GM19238 (cell line): ENCODE measurements around the gene PKP2.

Source experiments
- DNase-seq: peaks from one replicate; pipeline ENCODE4 v3.0.0; 2011; ENCODE audit warnings: low spot score; ENCODE audit not compliant: insufficient read length

Gene PKP2

GRCh38 chr12:32896432-32897280 is at the start of gene PKP2:
Gene PKP2 (minus strand): TSS chr12:32896777. CDS start chr12:32896731, 46 bp downstream.
- peak; percentile 18 for DNase-seq

DNA sequence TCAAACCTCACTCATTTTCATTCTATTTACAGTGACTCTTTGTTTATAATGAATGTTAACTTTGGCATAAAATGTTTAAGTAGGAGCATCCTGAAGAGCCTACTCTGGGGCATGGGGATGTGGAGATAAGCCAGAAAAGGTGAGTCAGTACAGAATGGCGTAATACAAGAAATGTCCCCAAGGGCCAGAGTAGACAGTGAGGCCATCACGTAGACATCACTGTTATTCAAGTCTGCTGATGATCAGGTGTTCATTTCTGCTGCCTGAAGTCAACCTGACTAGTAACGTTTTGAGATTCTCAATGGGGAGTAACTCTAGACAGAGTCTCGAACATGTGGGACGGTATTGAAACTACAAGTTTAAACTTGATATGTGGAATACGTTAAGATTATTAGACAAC is 47.6 kb upstream of the PKP2 start:
- DNase-seq = no peak

GRCh38 chr12:32939801-32940200 is 43.2 kb upstream of the PKP2 start:
- DNase-seq = no peak

DNA sequence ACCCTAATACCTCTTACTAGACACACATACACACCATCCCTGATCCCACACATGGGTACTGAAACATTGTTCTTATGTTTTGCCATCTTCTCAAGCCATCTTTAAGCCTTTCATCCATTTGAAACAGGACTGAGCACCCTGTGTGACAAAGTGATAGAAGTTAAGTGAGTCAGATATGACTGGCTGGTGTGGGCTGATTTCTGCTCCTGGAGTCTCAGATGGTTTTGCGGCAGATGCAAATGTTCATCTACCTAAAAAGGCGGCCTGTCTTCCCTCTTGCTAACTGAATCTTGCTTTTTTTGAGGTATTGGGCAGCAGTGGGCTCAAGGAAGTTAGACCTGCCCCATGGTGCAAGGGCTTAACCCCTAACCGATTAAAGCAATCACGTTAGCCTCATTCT is 30.4 kb upstream of the PKP2 start:
- no peak for DNase-seq

DNA sequence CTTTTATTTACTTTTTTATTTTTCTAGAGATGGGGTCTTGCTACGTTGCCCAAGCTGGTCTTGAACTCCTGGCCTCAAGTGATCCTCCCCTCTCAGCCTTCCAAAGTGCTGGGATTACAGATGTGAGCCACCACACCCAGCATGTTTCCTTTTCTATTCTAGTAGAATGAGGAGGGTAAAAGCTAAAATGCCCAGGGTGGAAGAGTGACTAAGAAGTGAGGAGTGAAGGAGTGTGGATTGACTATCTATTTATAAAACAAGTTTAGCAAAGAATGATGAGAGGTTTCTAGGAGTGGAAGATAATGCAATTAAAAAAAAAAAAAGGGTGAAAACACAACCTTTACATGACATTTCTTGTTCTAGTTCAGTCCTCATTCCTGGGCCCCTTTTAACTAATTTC is 29.8 kb upstream of the PKP2 start:
- DNase-seq = no peak

DNA sequence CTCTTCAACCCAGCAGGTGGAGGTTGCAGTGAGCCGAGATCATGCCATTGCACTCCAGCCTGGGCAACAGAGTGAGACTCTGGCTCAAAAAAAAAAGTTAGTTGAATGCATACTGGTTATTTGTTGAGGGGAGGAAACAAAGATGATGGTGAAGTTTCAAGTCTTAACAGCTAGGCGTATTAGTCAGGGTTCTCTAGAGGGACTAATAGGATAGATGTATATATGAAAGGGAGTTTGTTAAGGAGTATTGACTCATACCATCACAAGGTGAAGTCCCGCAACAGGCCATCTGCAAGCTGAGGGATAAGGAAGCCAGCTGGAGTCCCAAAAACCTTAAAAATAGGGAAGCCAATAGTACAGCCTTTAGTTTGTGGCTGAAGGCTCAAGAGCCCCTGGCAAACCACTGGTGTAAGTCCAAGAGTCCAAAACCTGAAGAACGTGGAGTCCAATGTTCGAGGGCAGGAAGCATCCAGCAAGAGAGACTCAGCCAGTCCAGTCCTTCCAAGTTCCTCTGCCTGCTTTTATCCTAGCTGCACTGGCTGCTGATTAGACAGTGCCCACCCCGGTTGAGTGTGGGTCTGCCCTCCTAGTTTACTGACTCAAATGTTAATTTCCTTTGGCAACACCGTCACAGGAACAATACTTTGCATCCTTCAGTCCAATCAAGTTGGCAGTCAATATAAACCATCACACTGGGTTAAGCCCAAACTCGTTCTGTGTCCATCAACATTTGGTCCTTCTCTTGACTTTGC is 26.1 kb upstream of the PKP2 start:
- no peak for DNase-seq

DNA sequence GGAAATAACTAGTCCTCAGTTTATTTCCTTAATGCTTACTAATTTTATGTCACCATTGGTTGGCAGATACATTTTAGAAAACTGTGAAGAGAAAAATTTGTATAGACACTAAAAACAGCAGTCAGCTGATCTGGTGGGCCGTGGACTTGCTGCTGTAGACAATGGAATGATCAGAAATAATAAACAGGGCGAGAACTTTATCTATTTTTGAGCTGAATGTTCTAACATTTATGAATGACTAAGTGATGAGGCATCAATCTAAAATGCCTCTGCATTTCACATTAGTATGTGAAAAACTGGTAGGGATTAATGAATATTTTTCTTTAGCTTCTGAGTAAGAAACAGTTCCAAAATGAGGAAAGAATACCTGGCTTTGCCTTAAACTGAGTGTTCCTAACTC is 24.8 kb upstream of the PKP2 start:
- DNase-seq = no peak

DNA sequence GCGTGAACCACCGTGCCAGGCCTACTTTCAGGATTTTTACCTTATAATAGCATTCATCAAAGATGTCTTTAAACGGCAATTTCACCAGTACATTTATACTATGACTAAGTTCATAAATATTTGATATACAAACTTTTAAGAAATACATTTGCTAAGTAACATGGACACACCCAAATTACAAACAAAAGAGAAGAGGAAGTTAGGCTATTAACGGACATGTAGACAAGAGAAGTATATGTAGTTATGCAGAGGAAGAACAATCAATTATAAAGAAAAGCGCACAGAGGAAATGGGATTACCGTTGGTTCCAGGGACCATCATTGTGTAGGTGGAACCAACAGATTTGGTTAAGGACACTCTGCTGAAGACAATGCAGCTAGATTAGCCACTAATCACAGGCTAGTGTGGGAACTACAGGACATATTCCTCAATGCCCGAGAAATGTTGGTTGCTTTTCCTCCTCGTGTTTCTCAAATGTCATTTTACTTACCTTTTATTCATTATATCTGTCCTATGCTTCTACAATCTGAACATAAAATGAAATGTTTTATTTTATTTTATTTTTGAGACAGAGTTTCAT is 24.0 kb upstream of the PKP2 start:
- DNase-seq = no peak

- DNase-seq = no peak
Measured at GRCh38 chr12:32918890-32919801, 22.6 kb upstream of the PKP2 start.

DNA sequence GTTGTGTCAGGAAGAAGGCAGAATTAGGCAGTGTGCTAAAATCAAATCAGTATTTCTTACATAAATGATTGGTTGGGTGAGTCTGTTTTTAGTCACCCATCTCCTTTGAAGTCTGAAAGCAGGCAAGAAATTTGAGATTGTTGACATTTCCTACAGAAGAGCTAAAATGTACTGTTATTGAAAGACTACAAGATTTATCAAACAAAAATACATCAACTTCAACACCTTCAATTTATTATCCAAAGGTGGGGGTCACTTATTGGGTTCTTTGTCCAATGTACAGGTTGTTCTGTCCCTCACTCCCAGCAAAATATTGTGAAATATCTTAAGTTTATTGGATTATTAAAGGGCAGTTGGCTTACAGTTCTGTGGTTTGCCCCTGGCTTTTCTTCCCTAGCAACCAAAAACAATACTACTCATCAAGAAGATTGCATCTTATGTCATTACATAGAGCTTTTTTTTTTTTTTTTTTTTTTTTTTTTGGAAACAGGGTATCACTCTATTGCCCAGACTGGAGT is 20.6 kb upstream of the PKP2 start:
- no peak for DNase-seq

- DNase-seq = no peak
Measured at GRCh38 chr12:32907898-32908476, 11.4 kb upstream of the PKP2 start.

GRCh38 chr12:32907166-32907565 is 10.6 kb upstream of the PKP2 start:
- no peak for DNase-seq

GRCh38 chr12:32906399-32907165 is 10.0 kb upstream of the PKP2 start:
- DNase-seq = peak; percentile 20

- no peak for DNase-seq
Measured at GRCh38 chr12:32903763-32904162, 7.2 kb upstream of the PKP2 start.

GRCh38 chr12:32903318-32903717 is 6.7 kb upstream of the PKP2 start:
- no peak for DNase-seq

- DNase-seq = no peak
Measured at GRCh38 chr12:32902287-32902997, 5.9 kb upstream of the PKP2 start.

GRCh38 chr12:32901553-32901952 is 5.0 kb upstream of the PKP2 start:
- DNase-seq = no peak

DNA sequence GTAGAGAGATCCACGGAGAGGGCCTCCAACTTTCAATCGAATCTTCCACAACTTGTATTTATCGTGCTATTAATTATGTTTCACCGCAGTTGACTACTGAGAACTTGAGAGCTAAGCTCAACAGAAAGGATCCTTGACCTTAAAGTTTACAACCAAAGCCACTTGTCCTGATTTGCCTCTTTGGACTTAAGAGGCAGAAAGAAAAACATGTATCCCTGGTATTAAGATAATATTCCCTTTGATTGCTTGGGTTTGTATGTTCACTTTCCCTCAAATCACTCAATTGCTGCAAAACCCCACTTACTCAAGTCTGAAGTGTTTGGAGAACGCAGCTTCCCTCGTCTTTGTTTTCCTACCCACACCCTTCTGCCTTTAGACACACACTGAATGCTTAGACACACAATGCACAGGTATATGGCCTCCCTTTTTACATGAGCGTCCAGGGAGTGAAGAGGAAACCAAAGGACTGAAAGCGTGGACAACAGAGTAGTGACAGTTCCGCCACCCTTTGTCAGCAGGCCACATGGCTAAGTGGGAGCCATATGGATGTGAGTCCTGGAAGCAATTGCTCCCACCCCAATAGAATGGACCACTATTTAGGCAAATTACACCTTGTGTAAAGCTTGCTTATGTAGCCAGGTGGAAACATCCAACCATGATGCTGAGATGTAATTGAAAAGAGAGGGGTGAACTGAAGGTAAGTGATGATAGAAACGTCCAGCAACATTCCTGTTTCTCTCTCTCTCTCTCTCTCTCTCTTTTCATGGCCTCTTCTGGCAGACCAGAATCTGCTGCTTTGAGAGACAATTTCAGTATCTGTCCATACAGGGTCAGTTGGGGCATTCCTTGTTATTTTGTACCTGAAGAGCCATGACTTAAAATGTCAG is 1.4 kb upstream of the PKP2 start:
- no peak for DNase-seq
